Adrenal gland (tissue), 12 donors: ENCODE results near the gene PCSK1N. TPM values are rescaled to one million over a fixed set of nuclear protein-coding genes. Genes with fewer than 3 reads are reported as not detected.
"Not testable (repeated sequence)": the region's sequence is repeated elsewhere in the genome, so short reads cannot be mapped to it uniquely, and the experiment has no call there.

ENCODE experiments used
- DNase-seq, 7 donors: peaks; one replicate each; pipeline ENCODE4 v3.0.0-alpha.2; 2019 to 2020
- H3K27ac ChIP-seq, 5 donors: fragments of 200-600 bp; sonication (generic) in 4 of 5; 1 replicate in 3 of 5; 2 replicates in 2 of 5; pipeline versions ENCODE4 v1.5.1 to v1.8.0; 2016 to 2020; ENCODE audit warnings: mild to moderate bottlenecking in 1 of 5
- H3K27me3 ChIP-seq: fragments of 200-600 bp; 2 replicates; pipeline ENCODE4 v1.8.0; 2021
- H3K36me3 ChIP-seq, 2 donors: fragments of 200-600 bp; replicated peaks in 1 of 2; 1 replicate in 1 of 2; 2 replicates in 1 of 2; pipeline versions ENCODE4 v1.5.1 to v1.8.0; 2018 to 2022
- H3K4me1 ChIP-seq, 2 donors: fragments of 200-600 bp; replicated peaks in 1 of 2; 1 replicate in 1 of 2; 2 replicates in 1 of 2; pipeline versions ENCODE4 v1.5.1 to v1.8.0; 2018 to 2021
- H3K4me3 ChIP-seq, 4 donors: fragments of 200-600 bp; sonication (generic) in 3 of 4; one replicate each; pipeline ENCODE4 v1.5.1; 2016 to 2018
- H3K9me3 ChIP-seq, 3 donors: fragments of 200-600 bp; sonication (generic) in 1 of 3; replicated peaks in 1 of 3; 1 replicate in 2 of 3; 2 replicates in 1 of 3; pipeline versions ENCODE4 v1.5.1 to v1.8.0; 2016 to 2021
- POLR2A ChIP-seq, 2 donors: fragments of 450-650 bp; IDR thresholded peaks; one replicate each; pipeline ENCODE4 v1.6.1; 2017; ENCODE audit warnings: antibody characterized with exemption in 2 of 2, mild to moderate bottlenecking in 2 of 2, moderate library complexity in 1 of 2
- WGBS, 4 donors: extraction: QIAGEN DNeasy Blood & Tissue Kit in 2 of 4; methylation state at CpG; one replicate each; pipeline versions ENCODE4 v1.1.5 to v1.1.7; 2013 to 2017; 5-methylcytosine and 5-hydroxymethylcytosine counted together
- intact Hi-C, 2 donors: fragments of 100-400 bp; cut with DNase I; formaldehyde crosslinking; loops; one replicate each; pipeline versions ENCODE4 v1.14.1 to v1.15.0; 2022 to 2023
- polyA plus RNA-seq, 3 donors: library from polyadenylated mRNA; stranded (reverse); fragments of 200-250 nt in 2 of 3; fragments of 350-450 nt in 1 of 3; fragmentation: Illumina TruSeq in 1 of 3; extraction: RNeasy Lipid Tissue Mini Kit (QIAGEN cat#74804) in 1 of 3; gene quantifications; one replicate each; pipeline ENCODE4 v1.2.3, GENCODE V29; 2013 to 2014
- total RNA-seq, 9 donors: library from RNA; depleted of rRNA in 4 of 9; stranded (reverse); fragments of >200 nt in 4 of 9; fragments of 120-200 nt in 1 of 9; fragmentation: NEBNext Ultra II Directional in 1 of 9; extraction: Animal tissue kit (Norgen Biotek cat#: 25700) in 1 of 9; gene quantifications; one replicate each; pipeline versions ENCODE4 v1.1.0 to v1.2.4, GENCODE V29; 2013 to 2023
- TF ChIP-seq, protein P1 (sequence below), 6 experiments: fragments of 450-650 bp in 4 of 6; fragments of 200-600 bp in 2 of 6; sonication (generic) in 1 of 6; IDR thresholded peaks; 1 replicate in 5 of 6; 2 replicates in 1 of 6; pipeline versions ENCODE4 v1.5.1 to v1.8.0; 2016 to 2021; ENCODE audit warnings: antibody characterized with exemption in 6 of 6, mild to moderate bottlenecking in 2 of 6, moderate library complexity in 1 of 6
- donor health status: healthy with polysubstance abuse.
- donor health status: Bipolar disorder and iron deficiency.
- donor health status: DM: yes; HTN: yes; CAD: no.
- donor health status: DM: no; HTN: no; CAD: no.
- donor health status: DM: no; HTN: no; CAD: no.
- donor health status: DM: yes; HTN: yes; CAD: no.

The PCSK1N gene
- total and polyA plus RNA-seq, 12 donors, result 0.24 to 297 (median 7.2) TPM

DNA sequence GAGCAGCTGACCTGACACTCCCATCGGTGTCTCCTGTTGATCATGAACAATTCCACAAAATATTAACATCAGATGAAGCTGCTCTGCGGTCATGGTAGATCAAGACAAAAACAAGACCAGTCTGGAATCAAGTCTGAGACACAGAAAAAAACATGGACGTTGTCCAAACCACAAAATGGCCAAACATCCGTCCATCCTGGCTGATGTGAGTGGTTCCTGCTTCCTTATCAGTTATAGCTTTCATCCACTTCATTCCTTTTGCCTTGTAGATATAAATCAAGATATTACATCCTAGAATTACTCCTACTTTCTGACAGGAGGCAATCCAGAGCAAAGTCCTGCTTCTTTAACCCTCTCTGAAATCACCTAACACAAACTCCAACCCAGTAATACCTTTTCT is 28.8 kb upstream of the PCSK1N start:
- 31 to 50% (median 37%) methylated on average over 4 of the region's 4 CpGs for WGBS, 4 donors
- H3K9me3 ChIP-seq, result no peaks in the 10 kb centered on the region
- H3K27me3 ChIP-seq, result peaks cover 14% of the 10 kb centered on the region
- intact Hi-C loops, result no loop called here
- H3K4me1 ChIP-seq, result no peaks in the 10 kb centered on the region
- TF ChIP-seq, protein P1, sequence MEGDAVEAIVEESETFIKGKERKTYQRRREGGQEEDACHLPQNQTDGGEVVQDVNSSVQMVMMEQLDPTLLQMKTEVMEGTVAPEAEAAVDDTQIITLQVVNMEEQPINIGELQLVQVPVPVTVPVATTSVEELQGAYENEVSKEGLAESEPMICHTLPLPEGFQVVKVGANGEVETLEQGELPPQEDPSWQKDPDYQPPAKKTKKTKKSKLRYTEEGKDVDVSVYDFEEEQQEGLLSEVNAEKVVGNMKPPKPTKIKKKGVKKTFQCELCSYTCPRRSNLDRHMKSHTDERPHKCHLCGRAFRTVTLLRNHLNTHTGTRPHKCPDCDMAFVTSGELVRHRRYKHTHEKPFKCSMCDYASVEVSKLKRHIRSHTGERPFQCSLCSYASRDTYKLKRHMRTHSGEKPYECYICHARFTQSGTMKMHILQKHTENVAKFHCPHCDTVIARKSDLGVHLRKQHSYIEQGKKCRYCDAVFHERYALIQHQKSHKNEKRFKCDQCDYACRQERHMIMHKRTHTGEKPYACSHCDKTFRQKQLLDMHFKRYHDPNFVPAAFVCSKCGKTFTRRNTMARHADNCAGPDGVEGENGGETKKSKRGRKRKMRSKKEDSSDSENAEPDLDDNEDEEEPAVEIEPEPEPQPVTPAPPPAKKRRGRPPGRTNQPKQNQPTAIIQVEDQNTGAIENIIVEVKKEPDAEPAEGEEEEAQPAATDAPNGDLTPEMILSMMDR (IDR thresholded peaks at IDR 0.05), result no peak
- no peak for TF ChIP-seq POLR2A (IDR thresholded peaks at IDR 0.05)
- no peak overlapping the region for H3K27ac ChIP-seq
- H3K4me3 ChIP-seq, result no peak overlapping the region
- no peak for DNase-seq
- H3K36me3 ChIP-seq, result no peaks in the 10 kb centered on the region

DNA sequence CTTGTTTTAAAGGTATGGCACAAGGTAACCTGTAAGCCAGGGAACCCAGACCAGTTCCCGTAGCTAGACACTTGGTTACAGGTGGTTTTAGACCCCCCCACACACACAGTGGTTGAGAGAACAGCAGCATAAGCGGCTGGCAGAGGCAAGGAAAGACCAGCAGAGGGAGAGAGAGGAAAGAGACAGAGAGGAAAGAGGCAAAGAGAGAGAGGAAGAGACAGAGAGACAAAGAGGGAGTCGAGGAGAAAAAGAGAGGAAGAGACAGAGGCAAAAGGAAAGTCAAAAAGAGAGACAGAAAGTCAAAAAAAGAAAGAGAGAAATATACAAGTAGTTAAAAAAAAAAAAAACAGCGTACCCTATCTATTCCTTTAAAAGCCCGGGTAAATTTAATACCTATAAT is 19.5 kb upstream of the PCSK1N start:
- Histone ChIP-seq H3K4me3 (no peak overlapping the region), H3K36me3 (no peaks in the 10 kb centered on the region), H3K27ac (no peak overlapping the region), H3K9me3 (no peaks in the 10 kb centered on the region), H3K27me3 (peaks cover 15% of the 10 kb centered on the region), H3K4me1 (no peaks in the 10 kb centered on the region)
- 34 to 58% (median 48%) methylated on average over 5 of the region's 5 CpGs for WGBS, 4 donors
- TF ChIP-seq, protein P1 (IDR thresholded peaks at IDR 0.05), result peak in 3 of 6 experiments; percentile 24 to 40 (median 36)
- no peak for TF ChIP-seq POLR2A (IDR thresholded peaks at IDR 0.05)
- intact Hi-C loops, result no loop called here
- no peak for DNase-seq

DNA sequence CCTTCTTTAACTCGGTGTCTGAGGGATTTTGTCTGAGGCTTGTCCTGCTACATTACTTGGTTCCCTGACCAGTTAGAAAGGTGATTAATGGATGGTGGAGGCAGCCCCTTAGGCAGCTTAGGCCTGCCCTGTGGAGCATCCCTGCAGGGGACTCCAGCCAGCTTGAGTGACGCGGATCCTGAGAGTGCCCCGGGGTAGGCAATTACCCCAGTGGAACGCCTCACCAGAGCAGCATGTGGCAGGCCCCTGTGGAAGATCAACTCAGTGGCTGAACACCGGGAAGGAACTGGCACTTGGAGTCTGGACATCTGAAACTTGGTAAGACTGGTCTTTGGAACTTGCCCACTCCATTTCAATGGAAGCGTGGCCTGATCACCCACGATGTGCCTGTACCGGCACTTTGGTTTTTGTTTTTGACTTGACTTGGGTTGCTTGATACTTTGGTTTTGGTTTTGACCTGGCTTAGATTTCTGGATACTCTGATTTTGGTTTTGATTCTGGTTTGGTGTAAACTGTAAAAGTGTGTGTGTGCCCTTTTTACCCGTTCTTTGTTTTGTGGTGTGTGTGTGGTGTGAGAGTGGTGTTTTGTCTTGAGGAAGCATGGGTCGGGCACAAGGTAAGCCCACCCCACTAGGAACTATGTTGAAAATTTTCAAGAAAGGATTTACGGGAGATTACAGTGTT is 18.9 kb upstream of the PCSK1N start:
- DNase-seq, H3K4me1 ChIP-seq, intact Hi-C loops, H3K27ac ChIP-seq, H3K9me3 ChIP-seq, H3K36me3 ChIP-seq, H3K4me3 ChIP-seq: not testable (repeated sequence)
- 82 to 88% (median 83%) methylated on average over 5 to 12 of the region's 12 CpGs for WGBS, 4 donors
- peaks cover 22% of the 10 kb centered on the region for H3K27me3 ChIP-seq

DNA sequence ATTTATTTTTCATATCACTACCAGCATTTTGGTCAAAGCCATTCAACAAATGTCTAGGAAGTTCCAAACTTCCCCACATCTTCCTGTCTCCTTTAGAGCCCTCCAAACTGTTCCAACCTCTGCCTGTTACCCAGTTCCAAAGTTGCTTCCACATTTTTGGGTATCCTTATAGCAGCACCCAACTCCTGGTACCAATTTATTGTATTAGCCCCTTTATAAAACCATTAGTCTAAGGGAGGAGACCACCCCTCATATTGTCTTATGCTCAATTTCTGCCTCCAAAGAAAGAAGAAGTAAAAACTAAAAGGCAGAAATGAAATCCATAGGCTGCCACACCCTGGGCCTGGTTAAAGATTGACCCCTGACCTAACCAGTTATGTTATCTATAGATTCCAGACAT is 18.1 kb upstream of the PCSK1N start:
- H3K9me3 ChIP-seq, H3K27ac ChIP-seq, DNase-seq, H3K4me1 ChIP-seq, H3K36me3 ChIP-seq, intact Hi-C loops, H3K4me3 ChIP-seq: not testable (repeated sequence)
- H3K27me3 ChIP-seq, result peaks cover 25% of the 10 kb centered on the region

DNA sequence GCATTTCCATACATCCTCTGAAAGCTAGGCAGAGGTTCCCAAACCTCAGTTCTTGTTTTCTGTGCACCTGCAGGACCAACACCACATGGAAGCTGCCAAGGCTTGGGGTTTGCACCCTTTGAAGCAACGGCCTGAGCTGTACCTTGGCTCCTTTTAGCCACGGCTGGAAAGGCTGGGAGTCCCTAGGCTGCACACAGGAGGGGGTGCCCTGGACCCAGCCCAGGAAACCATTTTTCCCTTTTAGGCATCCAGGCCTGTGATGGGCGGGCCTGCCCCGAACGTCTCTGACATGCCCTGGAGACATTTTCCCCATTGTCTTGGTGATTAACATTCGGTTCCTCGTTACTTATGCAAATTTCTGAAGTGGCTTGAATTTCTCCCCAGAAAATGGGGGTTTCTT is 17.4 kb upstream of the PCSK1N start:
- H3K27ac ChIP-seq, result no peak overlapping the region
- TF ChIP-seq, protein P1 (IDR thresholded peaks at IDR 0.05), result no peak
- no peak for TF ChIP-seq POLR2A (IDR thresholded peaks at IDR 0.05)
- WGBS, 4 donors, result 75 to 81% (median 77%) methylated on average over 5 to 7 of the region's 7 CpGs
- intact Hi-C loops, result no loop called here
- no peaks in the 10 kb centered on the region for H3K9me3 ChIP-seq
- H3K4me3 ChIP-seq, result no peak overlapping the region
- DNase-seq, result no peak
- peaks cover 25% of the 10 kb centered on the region for H3K27me3 ChIP-seq
- H3K36me3 ChIP-seq, result no peaks in the 10 kb centered on the region
- H3K4me1 ChIP-seq, result no peaks in the 10 kb centered on the region
